T-helper 2 cell (primary cell): ENCODE data around the gene COX6B1.
"Not testable (repeated sequence)": the region's sequence is repeated elsewhere in the genome, so short reads cannot be mapped to it uniquely, and the experiment has no call there.

Experiments
- DNase-seq, 5 experiments: peaks; one replicate each; pipeline versions ENCODE4 v3.0.0 to v3.0.0-alpha.2; 2012 to 2022

Gene COX6B1

GRCh38 chr19:35636651-35637050 lies 11.5 kb upstream of the COX6B1 start:
- DNase-seq = no peak

- no peak for DNase-seq
These were observed 11.0 kb upstream of the COX6B1 start for GRCh38 chr19:35637165-35637564.

GRCh38 chr19:35639321-35639639 lies 8.8 kb upstream of the COX6B1 start:
- DNase-seq = no peak

- DNase-seq = no peak
These were observed 8.3 kb upstream of the COX6B1 start for GRCh38 chr19:35639863-35640262.

GRCh38 chr19:35641515-35642151 lies 6.5 kb upstream of the COX6B1 start, which contains the start of gene ETV2:
TSS of gene ETV2 (plus strand) at chr19:35641745. CDS start at chr19:35642461, 716 bp downstream.
- peak in 3 of 5 experiments; percentile 28 to 53 (median 44) for DNase-seq

- DNase-seq = no peak
These were observed 5.8 kb upstream of the COX6B1 start for GRCh38 chr19:35642312-35642711.

GRCh38 chr19:35642798-35643254 lies 5.3 kb upstream of the COX6B1 start:
- no peak for DNase-seq

- peak; percentile 62 to 92 (median 72) for DNase-seq
These were observed 4.6 kb upstream of the COX6B1 start for GRCh38 chr19:35643255-35644205.

GRCh38 chr19:35644206-35644986 lies 3.7 kb upstream of the COX6B1 start:
- peak; percentile 90 to 99 (median 94) for DNase-seq

GRCh38 chr19:35644987-35645679 lies 3.0 kb upstream of the COX6B1 start:
- peak; percentile 34 to 83 (median 70) for DNase-seq

GRCh38 chr19:35645680-35646511 lies 2.2 kb upstream of the COX6B1 start:
- DNase-seq = no peak

GRCh38 chr19:35650581-35650980 lies 2.5 kb downstream of the COX6B1 start:
- no peak for DNase-seq

GRCh38 chr19:35654828-35655227 lies 6.7 kb downstream of the COX6B1 start:
- not testable (repeated sequence) for DNase-seq

GRCh38 chr19:35655600-35655999 lies 7.5 kb downstream of the COX6B1 start:
- no peak for DNase-seq

- no peak for DNase-seq
These were observed 8.6 kb downstream of the COX6B1 start for GRCh38 chr19:35656700-35657099.

GRCh38 chr19:35657904-35658700 lies 10.0 kb downstream of the COX6B1 start:
- DNase-seq = no peak

GRCh38 chr19:35661995-35662340 lies 13.8 kb downstream of the COX6B1 start:
- no peak for DNase-seq

GRCh38 chr19:35663981-35664380 lies 15.9 kb downstream of the COX6B1 start:
- DNase-seq = no peak

- no peak for DNase-seq
These were observed 17.0 kb downstream of the COX6B1 start for GRCh38 chr19:35665157-35665556.

GRCh38 chr19:35665604-35666003 lies 17.5 kb downstream of the COX6B1 start:
- DNase-seq = no peak
